Right hindlimb (tissue), 1 donor: ENCODE results near the gene LPAR2.

Source experiments
- DNase-seq: peaks from one replicate; pipeline ENCODE4 v3.0.0-alpha.2; 2018

Gene LPAR2

GRCh38 chr19:19652482-19653295 lies 24.7 kb upstream of the LPAR2 start:
- peak; percentile 15 for DNase-seq

GRCh38 chr19:19651076-19651475 lies 23.1 kb upstream of the LPAR2 start:
- no peak for DNase-seq

GRCh38 chr19:19650331-19650730 lies 22.3 kb upstream of the LPAR2 start:
- no peak for DNase-seq

DNA sequence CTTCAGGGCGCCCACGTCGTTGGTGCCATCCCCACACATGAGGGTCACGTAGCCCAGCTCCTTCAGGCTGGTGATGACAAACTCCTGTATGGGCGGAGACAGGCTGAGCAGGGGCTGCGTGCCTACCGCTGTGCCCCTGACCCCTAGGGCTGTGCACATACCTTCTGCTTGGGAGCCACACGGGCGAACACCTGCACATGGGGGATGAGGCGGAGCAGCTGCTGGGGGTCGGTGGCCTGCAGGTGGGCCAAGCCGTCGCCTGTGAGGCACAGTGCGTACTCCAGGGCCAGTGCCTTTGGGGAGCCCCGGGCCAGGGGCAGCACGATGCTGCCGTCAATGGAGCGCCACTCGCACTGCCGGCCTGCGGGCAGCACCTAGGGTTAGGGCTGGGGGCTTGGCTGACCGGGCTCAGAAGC lies 21.6 kb upstream of the LPAR2 start:
- no peak for DNase-seq

GRCh38 chr19:19649155-19649554 lies 21.1 kb upstream of the LPAR2 start:
- DNase-seq: no peak

DNA sequence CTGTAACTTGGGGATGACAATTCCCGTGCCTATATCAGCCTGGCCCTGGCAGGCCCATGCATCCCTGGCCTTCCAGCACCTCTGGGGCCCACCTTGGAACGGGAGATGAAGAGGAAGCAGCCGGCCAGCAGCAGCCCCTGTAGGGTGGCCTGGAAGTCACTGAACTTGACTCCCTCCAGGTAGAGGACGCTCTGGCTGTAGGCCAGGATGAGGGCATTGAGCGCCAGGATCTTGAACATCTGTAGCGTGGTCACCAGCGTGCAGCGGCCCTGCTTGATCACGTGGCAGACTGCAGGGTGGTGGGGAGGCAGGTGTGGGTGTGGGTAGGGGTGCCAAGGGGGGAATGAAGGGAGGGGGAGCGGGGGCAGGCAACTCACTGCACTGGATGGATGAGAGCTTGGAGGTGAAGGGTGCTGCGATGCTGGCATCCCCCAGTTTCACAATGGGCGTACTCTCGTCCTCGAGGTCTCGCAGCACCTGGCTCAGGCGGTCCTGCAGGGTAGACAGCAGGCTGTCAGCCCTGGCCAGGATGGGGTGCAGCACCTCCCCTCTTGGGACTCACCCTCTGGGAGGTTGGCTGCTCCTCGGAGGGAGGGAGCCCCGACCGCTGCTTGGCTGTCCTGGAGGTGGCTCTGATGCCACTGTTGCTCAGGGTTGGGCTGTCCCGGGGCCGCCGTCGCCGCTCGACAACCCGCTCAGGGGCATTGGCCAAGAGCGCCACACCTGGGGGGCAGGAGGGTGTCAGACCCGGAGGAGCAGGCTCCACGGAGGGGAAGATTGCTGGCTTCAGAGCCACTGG lies 19.2 kb upstream of the LPAR2 start:
- no peak for DNase-seq

DNA sequence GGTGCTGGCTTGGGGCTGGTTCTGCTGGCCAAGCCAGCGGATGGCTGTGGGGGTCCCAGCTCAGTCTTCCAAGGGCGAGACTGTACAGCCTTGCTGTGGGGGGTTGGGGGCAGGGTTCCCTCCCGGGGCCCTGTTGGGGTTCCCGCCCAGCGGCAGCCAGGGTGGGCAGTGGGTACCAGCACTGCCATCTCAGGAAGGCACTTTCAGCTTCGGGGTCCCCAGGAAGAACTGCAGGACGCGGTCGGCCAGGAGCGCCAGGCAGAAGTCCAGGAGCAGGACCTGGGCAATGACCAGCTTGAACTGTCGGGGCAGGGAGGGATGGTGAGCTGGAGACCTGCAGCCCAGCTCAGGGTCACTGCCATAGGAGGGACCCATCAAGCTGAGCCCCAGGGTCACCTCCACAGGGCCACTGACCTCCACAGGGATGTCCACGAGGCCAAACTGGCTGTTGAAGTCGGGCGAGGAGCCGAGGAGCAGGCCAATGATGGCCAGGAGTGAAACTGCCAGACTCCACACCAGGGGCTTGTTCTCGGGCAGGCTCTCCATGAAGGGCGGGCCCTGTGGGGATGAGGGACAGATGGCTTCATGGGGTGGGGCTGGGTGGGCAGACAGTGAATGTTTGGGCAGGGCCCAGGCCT lies 17.3 kb upstream of the LPAR2 start:
- no peak for DNase-seq

GRCh38 chr19:19644054-19644388 lies 16.0 kb upstream of the LPAR2 start:
- no peak for DNase-seq

DNA sequence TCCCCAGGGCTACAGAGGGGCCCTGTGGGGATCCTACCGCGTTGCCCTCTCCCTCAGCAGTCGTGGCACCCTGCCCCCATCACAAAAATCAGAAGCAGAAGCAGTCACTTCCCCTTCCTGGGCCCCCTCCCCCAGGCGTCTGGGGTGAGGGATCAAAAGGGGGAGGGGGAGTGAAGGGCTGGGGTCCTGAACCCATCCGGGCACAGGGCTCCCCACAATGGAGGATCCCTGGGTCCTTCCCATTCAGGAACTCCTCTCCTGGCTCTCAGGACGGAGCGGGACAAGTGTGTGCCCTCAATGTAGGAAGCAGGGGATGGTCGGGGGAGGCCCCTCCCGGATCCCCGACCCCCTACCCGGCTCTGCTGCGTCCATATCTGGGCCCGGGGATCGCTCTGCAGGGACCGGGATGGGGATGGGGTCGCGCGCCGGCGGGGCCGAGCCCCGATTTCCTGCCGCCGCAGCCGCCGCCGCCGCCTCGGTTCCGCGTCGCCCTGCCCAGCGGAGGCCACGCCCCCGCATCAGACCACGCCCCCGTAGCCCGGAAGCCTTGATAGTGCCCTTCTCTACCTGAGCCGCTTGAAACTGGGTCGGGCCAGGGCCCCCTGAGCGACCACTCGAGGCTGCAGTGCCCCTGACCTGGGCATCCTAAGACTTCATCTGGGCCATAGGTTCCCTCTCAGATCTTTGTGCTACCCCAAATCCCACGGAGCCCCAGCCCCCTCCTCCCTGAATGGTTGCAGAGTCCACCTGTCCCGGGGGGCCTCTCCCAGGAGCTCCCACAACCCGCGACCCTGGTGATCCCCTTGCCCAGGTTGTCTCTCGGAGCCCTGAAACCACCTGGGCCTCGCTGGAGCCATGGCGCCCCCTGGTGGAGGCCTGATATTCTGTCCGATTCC lies 15.4 kb upstream of the LPAR2 start, which contains the start of gene GMIP:
GMIP (minus strand) TSS at position 500 of the 896 bp plus-strand sequence; CDS start at position 372, 128 bp downstream.
- DNase-seq: peak; percentile 82

DNA sequence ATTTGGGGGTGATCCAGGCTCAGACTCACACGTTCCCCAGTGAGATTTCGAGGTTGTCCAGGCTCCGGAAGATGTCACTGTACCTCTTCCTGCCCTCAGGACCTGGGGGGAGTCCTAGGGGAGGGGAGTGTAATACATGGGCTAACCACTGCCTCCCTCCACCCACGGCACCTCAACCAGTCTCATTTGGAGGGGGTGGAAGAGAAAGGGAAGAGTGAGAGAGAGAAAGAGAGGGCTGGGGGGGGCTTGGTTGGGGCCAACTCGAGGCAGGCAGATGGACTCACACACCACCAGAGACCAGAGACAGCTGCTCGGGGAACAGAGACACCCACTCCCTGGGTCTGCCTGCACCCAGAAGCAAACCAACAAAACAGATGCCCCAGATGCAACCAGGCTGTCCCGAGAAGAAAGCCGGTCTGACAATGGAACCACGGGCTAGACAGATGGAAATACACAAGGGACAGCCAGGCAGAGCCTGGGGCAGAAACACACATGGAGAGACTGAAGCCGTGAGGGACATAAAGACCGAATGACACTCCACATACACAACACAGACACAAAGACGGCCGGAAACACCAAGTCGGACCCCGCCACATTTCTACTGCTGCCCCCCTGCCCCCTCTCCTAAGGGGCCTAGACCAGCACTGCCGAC lies 14.6 kb upstream of the LPAR2 start:
- DNase-seq: no peak

- DNase-seq: no peak
These were observed 9.7 kb upstream of the LPAR2 start for GRCh38 chr19:19637523-19638251.

DNA sequence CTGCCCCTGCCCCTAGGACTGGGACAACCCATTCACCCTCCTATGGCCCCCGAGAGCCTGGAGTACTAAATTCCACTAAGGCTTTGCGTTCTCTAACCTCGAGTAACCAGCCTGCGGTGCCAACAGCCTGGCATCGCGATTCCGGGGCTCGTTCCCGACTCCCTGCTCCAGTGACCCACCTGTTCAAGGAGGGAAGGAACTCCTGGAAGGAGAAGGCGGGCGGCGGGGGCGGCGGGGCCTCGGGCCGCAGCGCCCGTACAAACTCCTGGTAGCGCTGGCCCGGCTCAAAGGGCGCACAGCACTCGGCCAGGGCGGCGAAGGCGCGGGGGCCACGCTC lies 9.1 kb upstream of the LPAR2 start:
- DNase-seq: no peak

- DNase-seq: no peak
These were observed 8.7 kb upstream of the LPAR2 start for GRCh38 chr19:19636573-19637185.

- DNase-seq: no peak
These were observed 7.3 kb upstream of the LPAR2 start for GRCh38 chr19:19635313-19635702.

DNA sequence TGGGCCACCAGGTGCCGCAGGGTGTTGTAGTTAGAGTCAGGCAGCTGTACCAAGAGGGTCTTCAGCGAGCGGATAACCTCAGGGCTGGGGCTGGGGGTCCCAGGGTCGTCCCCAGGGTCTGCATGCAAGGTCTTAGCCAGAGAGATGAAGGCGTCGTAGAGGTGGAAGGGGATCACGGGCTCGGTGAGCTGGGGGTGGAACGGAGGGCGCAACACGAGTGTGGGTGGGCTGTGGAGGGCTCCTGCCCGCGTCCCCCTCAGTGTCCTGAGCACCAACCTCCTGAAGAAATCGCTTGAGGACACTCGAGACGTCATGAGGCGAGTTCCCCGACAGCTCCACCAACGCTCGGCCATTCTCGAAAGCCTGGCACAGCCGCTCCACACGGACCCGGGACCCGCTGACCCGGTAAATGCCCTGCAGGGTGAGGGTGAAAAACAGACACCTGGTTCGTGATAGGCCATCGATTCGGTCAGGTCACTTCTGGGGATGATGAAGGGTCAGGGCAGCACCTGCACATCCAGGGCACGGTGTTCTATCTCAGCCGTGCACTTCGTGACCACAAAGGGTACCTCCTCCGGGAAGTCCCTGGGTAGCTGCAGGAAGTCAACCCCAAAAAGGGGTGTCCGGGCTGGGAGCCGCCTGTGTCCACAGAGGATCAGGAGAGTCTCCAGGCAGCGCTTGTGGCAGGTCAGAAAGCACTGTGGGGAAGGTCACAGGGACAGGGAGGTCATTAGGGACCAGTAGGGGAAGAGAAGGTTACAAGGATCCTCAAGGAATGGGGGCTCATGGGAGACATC lies 6.7 kb upstream of the LPAR2 start:
- DNase-seq: no peak

- no peak for DNase-seq
These were observed 5.9 kb upstream of the LPAR2 start for GRCh38 chr19:19633711-19634515.

DNA sequence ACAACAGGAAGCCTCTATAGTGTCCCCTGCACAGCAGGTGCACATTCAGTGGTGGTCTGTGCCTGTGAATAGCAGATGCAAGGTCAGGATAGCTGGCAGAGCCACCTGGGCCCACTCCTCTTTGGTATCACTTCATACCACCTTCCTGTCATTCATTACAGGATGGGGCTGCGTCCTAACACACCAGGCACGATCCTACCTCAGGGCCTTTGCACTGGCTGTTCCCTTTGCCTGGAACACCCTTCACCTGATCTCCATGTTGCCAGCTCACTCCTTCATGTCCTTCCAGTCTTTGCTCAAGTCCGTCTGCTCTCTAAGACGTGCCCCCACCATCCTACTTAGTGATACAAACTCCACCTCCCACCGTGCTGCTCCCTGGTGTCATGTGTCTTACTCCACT lies 4.6 kb upstream of the LPAR2 start:
- DNase-seq: no peak

- no peak for DNase-seq
These were observed 3.3 kb upstream of the LPAR2 start for GRCh38 chr19:19631346-19631745.

- DNase-seq: no peak
These were observed 2.4 kb upstream of the LPAR2 start for GRCh38 chr19:19630426-19630825.
